ENCODE results near the gene AUH. TPM values are rescaled to one million over a fixed set of nuclear protein-coding genes. Genes with fewer than 3 reads are reported as not detected.

AUH gene
- total RNA-seq, 1 experiment from 2014 or later = 29.0 TPM

DNA sequence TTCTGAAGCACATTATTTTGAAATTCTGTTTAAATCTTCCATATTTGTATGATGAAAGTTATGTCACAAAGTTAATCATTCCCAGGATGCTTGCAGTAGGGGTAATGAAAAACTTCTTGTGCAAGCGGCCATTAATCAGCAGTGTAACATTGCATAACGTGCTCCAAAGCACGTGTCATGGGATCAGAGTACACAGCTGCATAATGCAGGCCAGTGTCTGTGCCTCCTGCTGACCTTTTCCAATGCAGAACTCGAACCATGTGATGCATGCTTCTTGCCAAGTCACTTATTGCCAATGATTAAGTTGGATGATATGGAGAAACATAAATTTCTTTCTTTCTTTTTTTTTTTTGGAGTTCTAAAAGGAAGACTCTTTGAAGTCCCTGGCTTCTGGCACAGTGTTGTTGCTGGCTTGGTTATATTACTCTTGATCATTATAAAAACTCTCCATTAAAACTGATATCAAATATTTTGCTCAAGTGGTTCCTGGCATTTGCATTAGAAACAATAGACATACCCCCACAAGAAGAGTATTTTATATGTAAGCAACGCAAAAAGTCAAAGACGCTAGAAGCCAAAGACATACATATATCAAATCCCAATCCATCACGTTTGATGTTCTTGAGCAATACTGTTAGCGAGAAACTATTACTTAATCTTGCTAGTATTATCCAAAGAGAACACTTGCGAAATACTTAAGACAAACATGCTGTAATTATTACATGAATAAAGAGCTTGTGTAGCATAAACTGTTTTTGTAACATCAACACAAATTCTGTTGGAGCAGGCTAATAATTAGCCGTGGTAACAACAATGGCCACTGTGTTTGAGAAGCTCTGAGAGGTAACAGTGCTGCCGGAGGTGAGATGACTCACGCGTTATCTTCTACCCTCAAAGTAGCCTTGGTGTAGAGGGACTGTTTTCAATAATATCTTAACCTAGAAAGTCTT, 164.2 kb downstream of the AUH start:
- ChIA-PET CTCF (interaction anchor here (0.9 kb wide), 3 partner anchors 229 to 282 kb away, joined by 3 read pairs; no protein-coding TSS in a partner anchor), RAD21 (ENCODE audit: low non-redundant PET in 1 of 2, low total read pairs in 2 of 2, uncharacterized antibody in 2 of 2, unreplicated experiment in 2 of 2) (interaction anchor here in 1 of 2 experiments (0.8 to 1.6 kb wide), 2 partner anchors 33 to 229 kb away, joined by 3 to 5 read pairs; no protein-coding TSS in a partner anchor), POLR2A (interaction anchor here (0.6 to 1.1 kb wide), 2 partner anchors 51 to 56 kb away, joined by 3 to 4 read pairs; no protein-coding TSS in a partner anchor)
- intact Hi-C loops (cut with micrococcal nuclease) = loop anchor here (5.0 to 10.0 kb wide), 4 partner anchors 105 to 230 kb away; partner anchors contain the start of gene AUH
- Histone ChIP-seq H3K4me1 (ENCODE audit: control insufficient read depth in 1 of 2, insufficient read depth in 2 of 2, low read length in 2 of 2) (peaks cover 59 to 79% of the 10 kb centered on the region in 2 experiments), H3K36me3 (ENCODE audit: control insufficient read depth in 1 of 2, insufficient read depth in 2 of 2, low read length in 2 of 2) (no peaks in the 10 kb centered on the region), H3K27me3 (ENCODE audit: insufficient read depth, low read length) (no peaks in the 10 kb centered on the region), H3K27ac (ENCODE audit: low read depth, low read length) (peak overlapping the region; percentile 80), H3K4me3 (replicated peaks in 1 of 2; ENCODE audit: low read depth in 1 of 2, low read length in 2 of 2) (peak overlapping the region in 1 of 2 experiments; percentile 30; a peak in 2 of 4 replicates), H3K79me2 (ENCODE audit: insufficient read depth, low read length) (no peaks in the 10 kb centered on the region), H3K4me2 (ENCODE audit: low read length) (peak overlapping the region; percentile 69), H4K20me1 (ENCODE audit: insufficient read depth) (no peaks in the 10 kb centered on the region), H3K9ac (ENCODE audit: low read length) (peak overlapping the region; percentile 43), H2AFZ (ENCODE audit: low read depth, low read length, poor library complexity, severe bottlenecking) (peak overlapping the region; percentile 81), H3K9me2 (ENCODE audit: insufficient read depth) (no peaks in the 10 kb centered on the region), H3K9me3 (ENCODE audit: control insufficient read depth in 1 of 2, insufficient read depth in 1 of 2, low read depth in 1 of 2, low read length in 2 of 2) (peaks cover 0 to under 1% of the 10 kb centered on the region in 2 experiments; a peak in 2 of 4 replicates)
- DNase-seq (ENCODE audit: low read depth, low spot score) (peak; percentile 85), ATAC-seq (peak; percentile 68)
- BruUV-seq (replicated peaks) = no TSS peak
- TF ChIP-seq JUND (IDR thresholded peaks at IDR 0.05) (no peak), TCF7L2 (IDR thresholded peaks at IDR 0.05; ENCODE audit: borderline replicate concordance, extremely low read depth, insufficient read depth, insufficient read length) (peak; percentile 73), POLR2AphosphoS5 (IDR thresholded peaks at IDR 0.05; ENCODE audit: low read depth, low read length) (peak; percentile 69), YY1 (IDR thresholded peaks at IDR 0.05; ENCODE audit: extremely low read depth, insufficient replicate concordance, low read depth, low read length) (peak; percentile 83)
- TF ChIP-seq, protein P1, sequence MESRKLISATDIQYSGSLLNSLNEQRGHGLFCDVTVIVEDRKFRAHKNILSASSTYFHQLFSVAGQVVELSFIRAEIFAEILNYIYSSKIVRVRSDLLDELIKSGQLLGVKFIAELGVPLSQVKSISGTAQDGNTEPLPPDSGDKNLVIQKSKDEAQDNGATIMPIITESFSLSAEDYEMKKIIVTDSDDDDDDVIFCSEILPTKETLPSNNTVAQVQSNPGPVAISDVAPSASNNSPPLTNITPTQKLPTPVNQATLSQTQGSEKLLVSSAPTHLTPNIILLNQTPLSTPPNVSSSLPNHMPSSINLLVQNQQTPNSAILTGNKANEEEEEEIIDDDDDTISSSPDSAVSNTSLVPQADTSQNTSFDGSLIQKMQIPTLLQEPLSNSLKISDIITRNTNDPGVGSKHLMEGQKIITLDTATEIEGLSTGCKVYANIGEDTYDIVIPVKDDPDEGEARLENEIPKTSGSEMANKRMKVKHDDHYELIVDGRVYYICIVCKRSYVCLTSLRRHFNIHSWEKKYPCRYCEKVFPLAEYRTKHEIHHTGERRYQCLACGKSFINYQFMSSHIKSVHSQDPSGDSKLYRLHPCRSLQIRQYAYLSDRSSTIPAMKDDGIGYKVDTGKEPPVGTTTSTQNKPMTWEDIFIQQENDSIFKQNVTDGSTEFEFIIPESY (IDR thresholded peaks at IDR 0.05; ENCODE audit: extremely low read depth, insufficient replicate concordance, low read length) = no peak

Measured in HCT116 (cell line).